Measurements from ENCODE around the gene UTP20.
"Not testable (repeated sequence)": the region's sequence is repeated elsewhere in the genome, so short reads cannot be mapped to it uniquely, and the experiment has no call there.

The UTP20 gene

GRCh38 chr12:101305794-101306193 lies 25.9 kb downstream of the UTP20 start:
- no peak for DNase-seq
- in situ Hi-C loops (cut with HindIII; ENCODE audit: low pct_ligation_motif_present, low pct_unique_long_range_greater_than_20kb, low sequenced_read_pairs): no loop called here

- in situ Hi-C loops (cut with HindIII; ENCODE audit: low pct_ligation_motif_present, low pct_unique_long_range_greater_than_20kb, low sequenced_read_pairs): no loop called here
Observed at GRCh38 chr12:101322480-101322879, 42.6 kb downstream of the UTP20 start.

GRCh38 chr12:101323255-101323654 lies 43.4 kb downstream of the UTP20 start:
- in situ Hi-C loops (cut with HindIII; ENCODE audit: low pct_ligation_motif_present, low pct_unique_long_range_greater_than_20kb, low sequenced_read_pairs): no loop called here
- no peak for DNase-seq

More at GRCh38 chr12:101322480-101322879, 42.6 kb downstream of the UTP20 start:
- no peak for DNase-seq

GRCh38 chr12:101325590-101325989 lies 45.7 kb downstream of the UTP20 start:
- in situ Hi-C loops (cut with HindIII; ENCODE audit: low pct_ligation_motif_present, low pct_unique_long_range_greater_than_20kb, low sequenced_read_pairs): no loop called here
- DNase-seq: no peak

- DNase-seq: no peak
- in situ Hi-C loops (cut with HindIII; ENCODE audit: low pct_ligation_motif_present, low pct_unique_long_range_greater_than_20kb, low sequenced_read_pairs): no loop called here
Observed at GRCh38 chr12:101327051-101327450, 47.1 kb downstream of the UTP20 start.

- in situ Hi-C loops (cut with HindIII; ENCODE audit: low pct_ligation_motif_present, low pct_unique_long_range_greater_than_20kb, low sequenced_read_pairs): no loop called here
- DNase-seq: no peak
Observed at GRCh38 chr12:101327546-101327945, 47.6 kb downstream of the UTP20 start.

- in situ Hi-C loops (cut with HindIII; ENCODE audit: low pct_ligation_motif_present, low pct_unique_long_range_greater_than_20kb, low sequenced_read_pairs): no loop called here
- no peak for DNase-seq
Observed at GRCh38 chr12:101328917-101329316, 49.0 kb downstream of the UTP20 start.

GRCh38 chr12:101330631-101331030 lies 50.7 kb downstream of the UTP20 start:
- in situ Hi-C loops (cut with HindIII; ENCODE audit: low pct_ligation_motif_present, low pct_unique_long_range_greater_than_20kb, low sequenced_read_pairs): no loop called here
- DNase-seq: peak; percentile 21

GRCh38 chr12:101336437-101336836 lies 56.5 kb downstream of the UTP20 start:
- no peak for DNase-seq
- in situ Hi-C loops (cut with HindIII; ENCODE audit: low pct_ligation_motif_present, low pct_unique_long_range_greater_than_20kb, low sequenced_read_pairs): no loop called here

- no peak for DNase-seq
- in situ Hi-C loops (cut with HindIII; ENCODE audit: low pct_ligation_motif_present, low pct_unique_long_range_greater_than_20kb, low sequenced_read_pairs): no loop called here
Observed at GRCh38 chr12:101338087-101338486, 58.2 kb downstream of the UTP20 start.

- DNase-seq: no peak
- in situ Hi-C loops (cut with HindIII; ENCODE audit: low pct_ligation_motif_present, low pct_unique_long_range_greater_than_20kb, low sequenced_read_pairs): no loop called here
Observed at GRCh38 chr12:101343893-101344292, 64.0 kb downstream of the UTP20 start.

- in situ Hi-C loops (cut with HindIII; ENCODE audit: low pct_ligation_motif_present, low pct_unique_long_range_greater_than_20kb, low sequenced_read_pairs): no loop called here
- no peak for DNase-seq
Observed at GRCh38 chr12:101351682-101352081, 71.8 kb downstream of the UTP20 start.

GRCh38 chr12:101356794-101357193 lies 76.9 kb downstream of the UTP20 start:
- in situ Hi-C loops (cut with HindIII; ENCODE audit: low pct_ligation_motif_present, low pct_unique_long_range_greater_than_20kb, low sequenced_read_pairs): no loop called here
- no peak for DNase-seq

GRCh38 chr12:101361455-101361854 lies 81.5 kb downstream of the UTP20 start:
- in situ Hi-C loops (cut with HindIII; ENCODE audit: low pct_ligation_motif_present, low pct_unique_long_range_greater_than_20kb, low sequenced_read_pairs): no loop called here

GRCh38 chr12:101368016-101368415 lies 88.1 kb downstream of the UTP20 start:
- in situ Hi-C loops (cut with HindIII; ENCODE audit: low pct_ligation_motif_present, low pct_unique_long_range_greater_than_20kb, low sequenced_read_pairs): no loop called here
- DNase-seq: no peak

More at GRCh38 chr12:101361455-101361854, 81.5 kb downstream of the UTP20 start:
- DNase-seq: no peak

GRCh38 chr12:101372431-101372830 lies 92.5 kb downstream of the UTP20 start:
- DNase-seq: no peak
- in situ Hi-C loops (cut with HindIII; ENCODE audit: low pct_ligation_motif_present, low pct_unique_long_range_greater_than_20kb, low sequenced_read_pairs): no loop called here

GRCh38 chr12:101375573-101375972 lies 95.7 kb downstream of the UTP20 start:
- no peak for DNase-seq

GRCh38 chr12:101379149-101379548 lies 99.2 kb downstream of the UTP20 start:
- in situ Hi-C loops (cut with HindIII; ENCODE audit: low pct_ligation_motif_present, low pct_unique_long_range_greater_than_20kb, low sequenced_read_pairs): no loop called here

More at GRCh38 chr12:101375573-101375972, 95.7 kb downstream of the UTP20 start:
- in situ Hi-C loops (cut with HindIII; ENCODE audit: low pct_ligation_motif_present, low pct_unique_long_range_greater_than_20kb, low sequenced_read_pairs): no loop called here

GRCh38 chr12:101391181-101391580 lies 111.3 kb downstream of the UTP20 start:
- DNase-seq; in situ Hi-C loops (cut with HindIII; ENCODE audit: low pct_ligation_motif_present, low pct_unique_long_range_greater_than_20kb, low sequenced_read_pairs): not testable (repeated sequence)

More at GRCh38 chr12:101379149-101379548, 99.2 kb downstream of the UTP20 start:
- DNase-seq: no peak

- DNase-seq: peak; percentile 67
- in situ Hi-C loops (cut with HindIII; ENCODE audit: low pct_ligation_motif_present, low pct_unique_long_range_greater_than_20kb, low sequenced_read_pairs): no loop called here
Observed at GRCh38 chr12:101407049-101407435, 127.1 kb downstream of the UTP20 start.

All from ACHN (cell line).